Ectodermal cell (in vitro differentiated cells): ENCODE results near the gene SAMD11.

Experiments
- H3K27ac ChIP-seq: 2 replicates; pipeline ENCODE4 v1.7.0; 2013; ENCODE audit warnings: mild to moderate bottlenecking, low read depth, low read length; ENCODE audit not compliant: insufficient read depth, poor library complexity, severe bottlenecking
- H3K27me3 ChIP-seq: 2 replicates; pipeline ENCODE4 v1.7.0; 2013; ENCODE audit warnings: mild to moderate bottlenecking, low read length; ENCODE audit not compliant: insufficient read depth, control insufficient read depth, poor library complexity, severe bottlenecking
- H3K36me3 ChIP-seq: one replicate; pipeline ENCODE4 v1.7.0; 2013; ENCODE audit warnings: low read length; ENCODE audit not compliant: control insufficient read depth, insufficient read depth
- H3K4me1 ChIP-seq: one replicate; pipeline ENCODE4 v1.7.0; 2013; ENCODE audit warnings: low read length; ENCODE audit not compliant: control insufficient read depth, insufficient read depth
- H3K4me3 ChIP-seq: 2 replicates; pipeline ENCODE4 v1.7.0; 2013; ENCODE audit warnings: low read depth, low read length, control low read depth; ENCODE audit not compliant: insufficient read depth
- H3K9me3 ChIP-seq: 2 replicates; pipeline ENCODE4 v1.7.0; 2013; ENCODE audit warnings: mild to moderate bottlenecking, low read length, moderate library complexity; ENCODE audit not compliant: control insufficient read depth
- WGBS, 2 experiments: methylation state at CpG; one replicate each; pipeline ENCODE4 v1.1.7; 2013; ENCODE audit warnings: missing lambda C conversion rate in 2 of 2; 5-methylcytosine and 5-hydroxymethylcytosine counted together

SAMD11 gene

DNA sequence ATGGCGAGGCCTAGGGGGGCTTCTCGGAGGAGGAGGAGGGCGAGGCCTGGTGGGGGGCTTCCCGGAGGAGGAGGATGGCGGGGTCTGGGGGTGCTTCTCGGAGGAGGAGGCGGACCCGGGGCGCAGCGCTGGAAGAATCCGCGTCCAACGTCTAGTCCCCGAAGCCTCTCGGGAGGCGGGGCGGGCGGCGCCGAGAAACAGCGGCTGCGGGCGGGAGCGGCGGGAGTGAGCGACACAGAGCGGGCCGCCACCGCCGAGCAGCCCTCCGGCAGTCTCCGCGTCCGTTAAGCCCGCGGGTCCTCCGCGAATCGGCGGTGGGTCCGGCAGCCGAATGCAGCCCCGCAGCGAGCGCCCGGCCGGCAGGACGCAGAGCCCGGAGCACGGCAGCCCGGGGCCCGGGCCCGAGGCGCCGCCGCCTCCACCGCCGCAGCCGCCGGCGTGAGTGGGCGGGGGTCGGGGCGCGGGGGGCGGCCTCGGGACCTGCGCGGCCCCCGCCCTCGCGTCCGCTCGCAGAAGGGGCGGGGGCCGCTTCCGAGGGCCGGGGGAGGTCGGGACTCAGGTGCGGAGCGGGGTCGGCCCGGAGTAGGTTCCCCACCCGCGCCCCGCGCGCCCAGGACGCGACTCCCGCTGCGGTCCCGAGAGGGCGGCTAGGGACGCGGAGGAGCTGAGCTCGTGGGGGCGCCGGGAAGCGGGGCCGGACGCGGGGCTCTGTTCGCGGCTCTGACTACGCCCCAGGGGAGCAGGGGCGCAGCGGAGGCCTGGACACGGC lies 36.8 kb downstream of the SAMD11 start, which contains the start of gene KLHL17:
Gene KLHL17 (plus strand): TSS at position 222 of the 769 bp plus-strand sequence. CDS start 110 bp downstream, at position 332.
- Histone ChIP-seq H3K9me3 (no peaks in the 10 kb centered on the region), H3K4me1 (no peaks in the 10 kb centered on the region), H3K4me3 (peak within 1 kb of the TSS; percentile 100), H3K27me3 (peaks cover 28% of the 10 kb centered on the region), H3K36me3 (peaks cover 10% of the 10 kb centered on the region), H3K27ac (no peak within 1 kb of the TSS)
- 1% methylated on average over 109 of the region's 109 CpGs for WGBS, 2 experiments

DNA sequence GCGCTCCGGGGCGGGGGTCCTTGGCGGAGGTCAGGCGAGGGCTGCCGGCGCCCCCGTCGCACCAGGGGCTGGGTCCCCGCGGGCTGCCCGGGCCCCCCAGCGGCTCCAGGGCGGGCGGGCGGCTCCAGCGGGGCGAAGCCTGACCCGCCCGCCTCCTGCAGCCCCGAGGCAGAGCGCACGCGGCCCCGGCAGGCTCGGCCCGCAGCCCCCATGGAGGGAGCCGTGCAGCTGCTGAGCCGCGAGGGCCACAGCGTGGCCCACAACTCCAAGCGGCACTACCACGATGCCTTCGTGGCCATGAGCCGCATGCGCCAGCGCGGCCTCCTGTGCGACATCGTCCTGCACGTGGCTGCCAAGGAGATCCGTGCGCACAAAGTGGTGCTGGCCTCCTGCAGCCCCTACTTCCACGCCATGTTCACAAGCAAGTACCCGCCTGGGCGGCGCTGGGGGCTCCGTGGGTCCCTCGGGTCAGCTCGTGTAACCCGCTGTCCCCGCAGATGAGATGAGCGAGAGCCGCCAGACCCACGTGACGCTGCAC lies 37.5 kb downstream of the SAMD11 start:
- WGBS, 2 experiments = 33% methylated on average over 56 of the region's 56 CpGs
- no peaks in the 10 kb centered on the region for H3K9me3 ChIP-seq
- H3K4me3 ChIP-seq = peak overlapping the region; percentile 66
- H3K27ac ChIP-seq = no peak overlapping the region
- H3K4me1 ChIP-seq = peaks cover 1% of the 10 kb centered on the region
- peaks cover 5% of the 10 kb centered on the region for H3K36me3 ChIP-seq
- H3K27me3 ChIP-seq = peaks cover 35% of the 10 kb centered on the region

DNA sequence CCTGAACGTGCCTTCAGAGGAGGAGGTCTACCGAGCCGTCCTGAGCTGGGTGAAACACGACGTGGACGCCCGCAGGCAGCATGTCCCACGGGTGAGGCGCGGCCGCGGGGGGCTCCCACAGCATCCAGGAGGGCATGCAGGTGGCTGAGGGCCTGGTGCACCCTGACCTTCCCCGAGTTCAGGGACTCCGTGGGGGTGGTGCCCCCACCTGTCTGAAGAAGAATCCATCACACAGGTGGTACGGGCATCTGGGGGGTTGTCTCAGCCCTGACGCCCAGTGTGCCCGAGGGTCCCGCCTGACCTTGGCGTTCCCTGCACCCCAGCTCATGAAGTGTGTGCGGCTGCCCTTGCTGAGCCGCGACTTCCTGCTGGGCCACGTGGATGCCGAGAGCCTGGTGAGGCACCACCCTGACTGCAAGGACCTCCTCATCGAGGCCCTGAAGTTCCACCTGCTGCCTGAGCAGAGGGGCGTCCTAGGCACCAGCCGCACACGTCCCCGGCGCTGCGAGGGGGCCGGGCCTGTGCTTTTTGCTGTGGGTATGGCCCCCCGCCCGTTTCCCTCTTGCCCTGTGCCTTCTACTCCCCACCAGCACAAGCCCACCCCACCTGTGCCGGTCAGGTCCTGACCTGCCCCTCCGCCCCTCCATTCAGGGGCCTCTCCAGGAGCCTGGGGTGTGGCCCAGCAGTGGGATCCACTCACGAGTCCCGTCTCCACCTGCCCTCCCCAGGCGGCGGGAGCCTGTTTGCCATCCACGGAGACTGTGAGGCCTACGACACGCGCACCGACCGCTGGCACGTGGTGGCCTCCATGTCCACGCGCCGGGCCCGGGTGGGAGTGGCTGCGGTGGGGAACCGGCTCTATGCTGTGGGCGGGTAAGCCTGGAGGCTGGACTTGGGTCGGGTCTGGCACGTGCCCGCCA lies 38.9 kb downstream of the SAMD11 start:
- H3K4me3 ChIP-seq = no peak overlapping the region
- peaks cover 49% of the 10 kb centered on the region for H3K27me3 ChIP-seq
- no peaks in the 10 kb centered on the region for H3K9me3 ChIP-seq
- H3K36me3 ChIP-seq = peaks cover 5% of the 10 kb centered on the region
- peaks cover 9% of the 10 kb centered on the region for H3K4me1 ChIP-seq
- WGBS, 2 experiments = 96% methylated on average over 57 of the region's 57 CpGs
- no peak overlapping the region for H3K27ac ChIP-seq

DNA sequence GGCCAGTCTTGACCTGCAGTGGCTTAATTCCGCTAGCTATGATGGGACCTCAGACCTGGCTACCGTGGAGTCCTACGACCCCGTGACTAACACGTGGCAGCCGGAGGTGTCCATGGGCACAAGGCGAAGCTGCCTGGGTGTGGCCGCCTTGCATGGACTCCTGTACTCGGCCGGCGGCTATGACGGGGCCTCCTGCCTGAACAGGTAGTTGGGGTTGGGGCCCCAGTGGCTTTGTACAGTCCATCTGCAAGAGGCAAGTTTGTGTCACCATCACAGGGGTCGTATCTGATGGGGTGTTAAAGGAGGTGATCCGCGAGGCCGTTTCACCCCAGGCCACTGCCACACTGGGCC lies 39.6 kb downstream of the SAMD11 start:
- no peaks in the 10 kb centered on the region for H3K9me3 ChIP-seq

DNA sequence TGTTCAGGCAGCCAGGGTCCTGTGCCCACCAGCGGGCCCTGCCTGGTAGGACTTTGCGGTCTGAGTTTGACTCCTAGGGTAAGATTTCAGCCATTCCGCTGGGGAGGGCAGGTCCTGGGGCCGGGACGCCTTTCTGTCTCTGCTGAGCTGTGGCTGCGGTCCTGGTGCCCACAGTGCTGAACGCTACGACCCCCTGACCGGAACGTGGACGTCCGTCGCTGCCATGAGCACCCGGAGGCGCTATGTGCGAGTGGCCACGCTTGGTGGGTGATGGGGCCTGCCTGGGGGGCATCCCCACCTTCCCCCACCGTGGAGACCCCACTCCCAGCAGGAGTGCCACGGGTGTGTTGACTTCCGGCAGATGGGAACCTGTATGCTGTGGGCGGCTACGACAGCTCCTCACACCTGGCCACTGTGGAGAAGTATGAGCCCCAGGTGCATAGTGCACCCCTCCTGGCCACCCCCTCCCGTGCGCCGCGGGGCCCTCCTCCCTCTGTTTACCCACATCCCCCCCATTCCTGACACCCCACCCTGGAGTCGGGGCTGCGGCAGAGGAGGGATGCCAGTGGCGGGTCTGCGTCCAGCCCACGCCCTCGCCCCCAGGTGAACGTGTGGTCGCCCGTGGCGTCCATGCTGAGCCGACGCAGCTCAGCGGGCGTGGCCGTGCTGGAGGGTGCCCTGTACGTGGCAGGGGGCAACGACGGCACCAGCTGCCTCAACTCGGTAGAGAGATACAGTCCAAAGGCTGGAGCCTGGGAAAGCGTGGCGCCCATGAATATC lies 40.2 kb downstream of the SAMD11 start:
- Histone ChIP-seq H3K9me3 (no peaks in the 10 kb centered on the region), H3K27ac (no peak overlapping the region), H3K4me1 (peaks cover 9% of the 10 kb centered on the region), H3K27me3 (peaks cover 62% of the 10 kb centered on the region), H3K4me3 (no peak overlapping the region), H3K36me3 (peaks cover 5% of the 10 kb centered on the region)
- WGBS, 2 experiments = 95% methylated on average over 47 of the region's 47 CpGs

More for the DNA sequence above, 39.6 kb downstream of the SAMD11 start:
- WGBS, 2 experiments = 95 to 96% methylated on average over 16 of the region's 16 CpGs
- Histone ChIP-seq H3K4me3 (no peak overlapping the region), H3K27ac (no peak overlapping the region), H3K36me3 (peaks cover 5% of the 10 kb centered on the region), H3K27me3 (peaks cover 56% of the 10 kb centered on the region), H3K4me1 (peaks cover 9% of the 10 kb centered on the region)

DNA sequence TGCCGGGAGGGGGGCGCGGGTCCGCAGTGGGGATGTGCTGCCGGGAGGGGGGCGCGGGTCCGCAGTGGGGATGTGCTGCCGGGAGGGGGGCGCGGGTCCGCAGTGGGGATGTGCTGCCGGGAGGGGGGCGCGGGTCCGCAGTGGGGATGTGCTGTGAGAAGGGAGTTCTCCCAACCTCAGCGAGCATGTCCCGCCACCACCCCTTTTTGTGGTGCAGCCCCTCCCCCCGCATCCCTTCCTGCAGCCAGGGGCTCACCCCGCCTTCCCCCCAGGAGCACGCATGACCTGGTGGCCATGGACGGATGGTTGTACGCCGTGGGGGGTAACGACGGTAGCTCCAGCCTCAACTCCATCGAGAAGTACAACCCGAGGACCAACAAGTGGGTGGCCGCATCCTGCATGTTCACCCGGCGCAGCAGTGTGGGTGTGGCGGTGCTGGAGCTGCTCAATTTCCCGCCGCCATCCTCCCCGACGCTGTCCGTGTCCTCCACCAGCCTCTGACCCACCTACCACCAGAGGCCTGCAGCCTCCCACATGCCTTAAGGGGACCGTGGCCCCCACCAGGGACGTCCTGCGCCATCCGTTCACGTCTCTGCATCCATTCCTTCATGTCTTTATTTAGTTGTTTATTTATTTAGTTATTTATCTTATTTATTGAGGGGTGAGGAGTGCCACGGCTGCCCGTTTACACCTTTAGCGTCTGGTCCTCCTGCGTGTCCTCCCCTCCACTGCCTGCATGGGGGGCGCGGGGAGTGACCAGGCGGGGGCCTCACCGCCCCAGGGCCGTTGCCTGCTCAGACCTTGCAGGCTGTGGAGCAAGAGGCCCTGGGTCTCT lies 41.2 kb downstream of the SAMD11 start:
- Histone ChIP-seq H3K36me3 (peaks cover 5% of the 10 kb centered on the region), H3K27me3 (peaks cover 64% of the 10 kb centered on the region), H3K9me3 (no peaks in the 10 kb centered on the region), H3K4me3 (no peak overlapping the region), H3K4me1 (peaks cover 9% of the 10 kb centered on the region), H3K27ac (no peak overlapping the region)
- 95% methylated on average over 39 to 41 of the region's 51 CpGs for WGBS, 2 experiments

DNA sequence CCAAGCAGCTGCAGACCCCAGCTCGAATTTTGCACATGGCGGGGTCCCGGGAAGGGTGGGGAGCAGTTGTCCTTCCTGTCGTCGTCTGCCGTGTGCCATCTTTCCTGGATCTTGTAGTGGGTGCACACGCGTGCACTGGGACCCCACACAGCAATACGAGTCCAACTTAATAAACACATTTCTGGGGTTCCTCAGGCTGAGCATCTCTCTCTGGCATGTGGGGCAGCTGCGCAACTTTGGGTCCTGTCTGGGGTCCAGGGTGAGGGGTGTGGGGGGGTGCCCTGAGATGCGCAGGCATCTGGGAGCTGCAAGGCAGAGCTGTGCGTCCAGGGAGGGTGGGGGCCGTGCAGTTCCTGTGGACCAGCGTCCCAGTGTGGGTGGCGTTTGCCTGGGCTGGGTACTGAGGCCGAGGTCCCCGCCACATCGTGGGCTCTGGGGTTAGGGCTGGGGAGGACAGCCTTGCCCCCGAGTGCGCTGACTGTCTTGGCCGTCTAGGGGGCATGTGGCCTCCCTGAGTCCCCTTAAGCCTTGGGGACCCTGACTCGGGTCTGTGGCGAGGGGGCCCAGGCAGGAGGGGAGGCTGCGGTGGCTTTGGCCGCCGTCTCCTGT lies 41.9 kb downstream of the SAMD11 start:
- peaks cover 5% of the 10 kb centered on the region for H3K36me3 ChIP-seq
- no peaks in the 10 kb centered on the region for H3K9me3 ChIP-seq
- H3K27me3 ChIP-seq = peaks cover 66% of the 10 kb centered on the region
- H3K4me3 ChIP-seq = no peak overlapping the region
- H3K4me1 ChIP-seq = peaks cover 9% of the 10 kb centered on the region
- 91 to 93% methylated on average over 26 of the region's 26 CpGs for WGBS, 2 experiments
- no peak overlapping the region for H3K27ac ChIP-seq

DNA sequence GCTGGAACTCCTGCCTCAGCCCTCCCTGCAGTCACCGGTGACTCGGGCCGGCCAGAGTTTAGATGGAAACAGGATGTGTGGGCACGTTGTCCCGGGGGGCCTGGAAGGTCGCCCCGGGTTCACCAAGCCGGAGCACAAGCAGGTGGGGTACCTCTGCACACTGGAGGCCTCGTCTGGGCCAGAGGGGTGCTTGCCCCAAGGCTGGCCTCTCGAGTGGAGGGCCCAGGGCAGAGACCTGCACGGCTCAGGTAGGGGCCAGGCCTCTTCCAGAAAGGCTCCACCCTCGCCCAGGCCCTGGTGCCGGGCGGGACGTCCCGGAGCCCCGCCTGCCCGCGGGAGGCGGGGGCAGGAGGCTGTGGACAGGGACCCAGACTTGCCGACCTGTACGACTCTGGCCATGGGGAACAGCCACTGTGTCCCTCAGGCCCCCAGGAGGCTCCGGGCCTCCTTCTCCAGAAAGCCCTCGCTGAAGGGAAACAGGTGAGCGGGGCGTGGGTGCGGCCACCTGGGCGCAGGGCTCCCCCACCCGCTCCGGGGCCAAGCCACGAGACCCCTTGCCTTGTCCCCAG lies 42.5 kb downstream of the SAMD11 start, which contains the start of gene PLEKHN1:
Gene PLEKHN1 (plus strand): TSS at position 348 of the 569 bp plus-strand sequence. CDS start 50 bp downstream, at position 398.
- Histone ChIP-seq H3K27me3 (peaks cover 67% of the 10 kb centered on the region), H3K36me3 (peaks cover 5% of the 10 kb centered on the region), H3K9me3 (no peaks in the 10 kb centered on the region), H3K27ac (no peak within 1 kb of the TSS), H3K4me1 (peaks cover 9% of the 10 kb centered on the region), H3K4me3 (peak within 1 kb of the TSS; percentile 36)
- WGBS, 2 experiments = 23 to 24% methylated on average over 31 of the region's 31 CpGs
